GM21360 (cell line): ENCODE data around the gene KRTAP22-1.

ENCODE experiments used
- ATAC-seq: cut with Tn5 transposase; IDR thresholded peaks from one replicate; pipeline ENCODE4 v1.9.1; 2021; ENCODE audit warnings: mild to moderate bottlenecking, moderate library complexity; ENCODE audit not compliant: unreplicated experiment

The KRTAP22-1 gene

GRCh38 chr21:30623362-30623761, 22.5 kb downstream of the KRTAP22-1 start:
- ATAC-seq = no peak

GRCh38 chr21:30625449-30626165, 24.7 kb downstream of the KRTAP22-1 start:
- no peak for ATAC-seq

- no peak for ATAC-seq
Observed at GRCh38 chr21:30628109-30628508, 27.2 kb downstream of the KRTAP22-1 start.

- ATAC-seq = no peak
Observed at GRCh38 chr21:30629200-30629599, 28.3 kb downstream of the KRTAP22-1 start.

GRCh38 chr21:30634906-30635305, 34.0 kb downstream of the KRTAP22-1 start, which contains the start of gene KRTAP20-2:
Gene KRTAP20-2 (plus strand): TSS chr21:30635206. CDS start chr21:30635264, 58 bp downstream.
- ATAC-seq = no peak

- no peak for ATAC-seq
Observed at GRCh38 chr21:30638686-30639085, 37.8 kb downstream of the KRTAP22-1 start.

- ATAC-seq = no peak
Observed at GRCh38 chr21:30642564-30642963, 41.7 kb downstream of the KRTAP22-1 start, which contains the start of gene KRTAP20-3. Gene KRTAP20-3 (plus strand): TSS chr21:30642864.

GRCh38 chr21:30646904-30647414, 46.1 kb downstream of the KRTAP22-1 start:
- no peak for ATAC-seq
